Measurements from ENCODE around the gene OR4E2.
"Not testable (repeated sequence)": the region's sequence is repeated elsewhere in the genome, so short reads cannot be mapped to it uniquely, and the experiment has no call there.

The OR4E2 gene, protein sequence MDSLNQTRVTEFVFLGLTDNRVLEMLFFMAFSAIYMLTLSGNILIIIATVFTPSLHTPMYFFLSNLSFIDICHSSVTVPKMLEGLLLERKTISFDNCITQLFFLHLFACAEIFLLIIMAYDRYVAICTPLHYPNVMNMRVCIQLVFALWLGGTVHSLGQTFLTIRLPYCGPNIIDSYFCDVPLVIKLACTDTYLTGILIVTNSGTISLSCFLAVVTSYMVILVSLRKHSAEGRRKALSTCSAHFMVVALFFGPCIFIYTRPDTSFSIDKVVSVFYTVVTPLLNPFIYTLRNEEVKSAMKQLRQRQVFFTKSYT

DNA sequence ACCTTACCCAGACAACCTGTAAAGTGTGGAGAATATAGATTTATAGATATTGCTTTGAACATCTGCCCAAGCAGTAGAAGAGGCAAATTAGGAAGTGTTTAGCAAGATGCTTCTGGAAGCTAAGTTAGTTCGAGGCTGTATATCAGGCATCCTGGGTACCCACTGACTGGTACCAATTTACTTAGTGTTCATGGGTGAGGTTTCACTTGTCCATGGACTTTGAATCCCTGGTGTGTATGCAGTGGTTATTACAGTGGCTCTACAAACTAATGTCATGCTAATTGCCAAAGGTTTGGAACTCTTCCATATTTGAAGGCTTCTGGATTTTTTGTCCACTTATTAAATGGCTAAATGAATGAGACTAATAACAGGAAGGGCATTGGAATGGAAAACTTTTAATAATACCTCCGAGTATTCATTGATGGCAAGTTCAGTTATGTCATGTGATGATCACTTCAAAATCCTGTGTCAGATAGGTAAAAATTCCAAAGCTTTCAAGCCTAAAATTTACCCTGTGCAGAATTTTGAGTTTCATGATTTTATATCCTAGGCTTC is at the start of gene OR4E2:
TSS of gene OR4E2 (plus strand) at position 505 of the 555 bp plus-strand sequence. CDS start 11,248 bp downstream, outside the sequence.
- DNase-seq (ENCODE audit: low spot score) = no peak

- DNase-seq (ENCODE audit: low spot score) = no peak
Measured at GRCh38 chr14:21612324-21612723, 41.3 kb upstream of the OR4E2 start.

GRCh38 chr14:21614240-21614639 is 39.4 kb upstream of the OR4E2 start:
- no peak for DNase-seq (ENCODE audit: low spot score)

- DNase-seq (ENCODE audit: low spot score) = no peak
Measured at GRCh38 chr14:21617614-21618013, 36.0 kb upstream of the OR4E2 start.

DNA sequence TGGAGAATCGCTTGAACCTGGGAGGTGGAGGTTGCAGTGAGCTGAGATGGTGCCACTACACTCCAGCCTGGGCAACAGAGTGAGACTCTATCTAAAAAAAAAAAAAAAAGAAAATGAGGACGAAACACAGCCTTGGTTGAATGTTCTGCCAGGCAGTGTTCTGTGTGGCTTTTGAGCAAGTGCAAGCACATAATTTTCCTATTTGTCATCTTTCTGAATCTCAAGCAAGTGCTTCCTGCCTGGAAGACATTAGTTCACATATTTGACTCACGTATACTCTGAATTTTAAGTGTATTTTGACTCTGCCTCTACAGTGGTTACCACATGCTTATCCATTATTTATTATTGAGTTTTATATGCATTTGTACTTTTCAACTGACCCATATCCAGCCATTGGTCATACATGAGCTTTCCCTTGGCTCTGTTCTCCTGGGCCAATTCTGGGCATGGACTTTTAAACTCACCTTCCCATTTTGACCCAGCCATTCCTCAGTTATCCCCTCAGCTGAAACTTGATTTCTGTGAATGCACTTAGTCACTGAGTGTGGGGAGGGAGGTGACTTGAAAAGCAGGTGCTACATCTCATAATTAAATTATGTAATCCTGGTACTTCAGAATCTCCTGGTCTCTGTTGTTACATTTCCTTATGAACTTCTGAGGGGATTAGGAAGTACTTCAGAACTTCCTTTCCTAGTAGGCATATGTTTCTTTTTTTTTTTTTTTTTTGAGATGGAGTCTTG is 27.0 kb upstream of the OR4E2 start:
- no peak for DNase-seq (ENCODE audit: low spot score)

DNA sequence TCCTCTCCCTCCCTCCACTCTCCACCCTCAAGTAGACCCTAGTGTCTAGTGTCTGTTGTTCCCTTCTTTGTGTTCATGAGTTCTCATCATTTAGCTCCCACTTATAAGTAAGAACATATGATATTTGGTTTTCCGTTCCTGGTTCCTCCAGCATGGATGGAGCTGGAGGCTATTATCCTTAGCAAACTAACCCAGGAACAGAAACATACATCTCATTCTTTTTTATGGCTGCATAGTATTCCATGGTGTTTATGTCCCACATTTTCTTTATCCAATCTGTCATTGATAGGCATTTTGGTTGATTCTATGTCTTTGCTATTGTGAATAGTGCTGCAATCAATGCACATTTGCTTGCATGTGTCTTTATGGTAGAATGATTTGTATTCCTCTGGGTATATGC is 23.1 kb upstream of the OR4E2 start:
- DNase-seq (ENCODE audit: low spot score) = not testable (repeated sequence)

- DNase-seq (ENCODE audit: low spot score) = no peak
Measured at GRCh38 chr14:21631084-21631483, 22.6 kb upstream of the OR4E2 start.

DNA sequence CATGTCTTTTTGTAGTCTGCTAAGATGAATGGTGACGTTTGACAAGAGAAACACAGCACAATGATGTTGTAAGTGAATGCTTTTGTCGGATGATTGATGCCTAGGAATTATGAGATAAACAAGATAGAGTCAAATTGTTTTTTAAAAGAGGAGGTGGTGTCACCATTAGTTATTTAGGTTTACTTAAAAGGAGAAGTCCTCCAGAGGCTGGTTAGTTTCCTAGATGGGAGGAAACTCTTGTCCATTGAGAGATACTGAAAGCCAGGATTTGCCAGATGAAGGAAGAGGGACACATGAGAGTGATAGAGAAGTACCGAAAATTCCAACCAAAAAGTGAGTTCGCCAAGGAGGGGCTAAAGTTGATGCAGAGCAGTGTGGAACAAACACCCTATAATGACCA is 18.8 kb upstream of the OR4E2 start, which contains the start of gene OR10G2:
TSS of gene OR10G2 (minus strand) at position 101 of the 400 bp plus-strand sequence. CDS start at position 3, 98 bp downstream.
- DNase-seq (ENCODE audit: low spot score) = no peak

GRCh38 chr14:21642683-21643082 is 11.0 kb upstream of the OR4E2 start:
- no peak for DNase-seq (ENCODE audit: low spot score)

DNA sequence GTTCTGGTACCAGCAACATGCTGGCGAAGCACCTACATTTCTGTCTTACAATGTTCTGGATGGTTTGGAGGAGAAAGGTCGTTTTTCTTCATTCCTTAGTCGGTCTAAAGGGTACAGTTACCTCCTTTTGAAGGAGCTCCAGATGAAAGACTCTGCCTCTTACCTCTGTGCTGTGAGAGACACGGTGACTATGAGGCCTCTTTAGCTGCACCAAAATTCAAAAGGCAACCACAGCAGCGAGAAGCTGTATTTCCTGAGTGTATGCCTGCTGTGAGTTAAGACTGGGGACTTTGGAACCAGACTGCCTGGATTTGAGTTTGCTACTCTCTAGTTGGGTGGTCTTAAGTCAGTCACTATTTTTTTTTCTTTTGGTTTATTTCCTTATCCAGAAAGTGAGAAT is 10.2 kb upstream of the OR4E2 start:
- DNase-seq (ENCODE audit: low spot score) = no peak

DNA sequence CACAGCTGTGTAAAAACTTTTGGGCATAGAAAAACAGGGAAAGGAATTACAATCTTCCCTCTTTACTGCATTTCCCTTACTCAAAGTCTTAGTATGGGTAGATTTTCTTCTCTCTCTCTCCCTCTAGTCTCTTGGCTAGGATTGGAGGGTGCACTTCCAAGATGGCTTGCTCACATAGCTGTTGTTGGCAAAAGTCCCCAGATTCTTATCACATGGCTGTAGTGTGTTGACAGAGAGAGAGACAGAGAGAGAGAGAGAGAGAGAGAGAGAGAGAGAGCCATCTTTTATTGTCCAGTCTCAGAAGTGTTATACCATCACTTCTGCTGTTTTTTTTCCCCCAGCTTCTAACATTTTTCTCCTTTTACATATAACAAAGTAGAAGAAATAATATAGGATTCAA is 6.3 kb upstream of the OR4E2 start:
- DNase-seq (ENCODE audit: low spot score) = no peak

DNA sequence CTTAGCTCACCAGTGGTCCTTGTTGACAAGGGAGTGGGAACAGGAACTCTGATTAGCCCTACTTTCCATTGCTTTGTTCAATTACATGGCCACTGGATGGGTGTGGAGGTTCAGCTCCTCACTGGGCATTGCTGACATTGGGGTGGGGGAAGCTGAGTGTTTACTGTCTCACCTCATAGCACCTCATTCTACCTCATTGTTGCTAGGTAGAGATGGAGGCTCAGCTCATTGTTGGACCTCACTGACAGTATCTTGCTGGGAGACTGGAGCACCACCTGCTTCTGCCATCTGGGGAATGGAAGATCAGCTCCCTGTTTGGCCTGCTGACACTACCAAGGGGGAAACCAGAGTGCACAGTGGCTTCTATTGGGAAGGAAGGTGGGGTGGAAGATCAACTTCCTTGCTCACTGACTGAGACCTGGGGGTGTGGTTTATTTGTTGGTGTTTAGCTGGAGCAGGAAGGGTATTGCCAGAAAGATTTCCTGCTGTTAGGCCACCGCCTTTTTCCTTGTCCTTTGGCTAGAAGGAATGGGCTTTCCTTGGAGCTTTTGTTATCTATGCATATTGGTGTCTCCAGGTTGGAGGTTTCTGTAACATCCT is 1.3 kb upstream of the OR4E2 start:
- DNase-seq (ENCODE audit: low spot score) = peak; percentile 12

DNA sequence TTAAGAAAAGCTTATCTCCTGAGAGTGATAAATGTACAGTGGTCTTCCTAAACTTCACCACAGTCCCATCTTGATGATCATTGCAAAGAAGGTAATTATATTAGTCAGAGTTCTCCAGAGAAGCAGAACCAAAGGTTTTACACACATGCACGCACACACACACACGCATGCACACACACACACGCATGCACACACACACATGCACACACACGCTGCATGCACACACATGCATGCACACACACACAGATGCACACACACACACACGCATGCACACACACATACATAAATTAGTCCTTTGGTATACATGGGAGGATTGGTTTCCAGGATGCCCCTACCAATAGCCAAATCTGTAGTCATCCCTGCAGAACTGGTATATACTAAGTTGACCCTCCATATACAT is 580 bp downstream of the OR4E2 start:
- DNase-seq (ENCODE audit: low spot score) = no peak

- DNase-seq (ENCODE audit: low spot score) = no peak
Measured at GRCh38 chr14:21656980-21657379, 3.3 kb downstream of the OR4E2 start.

GRCh38 chr14:21668377-21668776 is 14.7 kb downstream of the OR4E2 start:
- DNase-seq (ENCODE audit: low spot score) = no peak

GRCh38 chr14:21669284-21669683 is 15.6 kb downstream of the OR4E2 start:
- DNase-seq (ENCODE audit: low spot score) = no peak

DNA sequence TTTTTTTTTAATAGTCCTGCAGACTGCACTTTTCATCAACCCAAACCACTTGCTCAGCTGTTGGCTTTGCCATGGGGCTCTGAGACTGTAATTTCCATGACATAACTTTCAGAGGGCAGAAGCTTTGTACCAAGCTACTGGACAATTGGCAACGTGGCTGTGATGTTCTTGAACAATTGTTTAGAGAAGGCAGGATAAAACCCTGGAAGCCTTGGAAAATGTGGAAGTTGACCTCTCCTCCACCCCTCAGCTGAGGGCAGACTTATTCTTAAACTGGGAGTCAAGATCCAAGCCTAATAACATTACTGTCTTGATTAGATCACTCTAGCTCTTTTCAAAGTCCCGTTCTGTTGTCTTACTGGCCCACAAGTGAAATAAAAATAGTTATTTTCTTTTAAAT is 17.7 kb downstream of the OR4E2 start:
- DNase-seq (ENCODE audit: low spot score) = no peak

DNA sequence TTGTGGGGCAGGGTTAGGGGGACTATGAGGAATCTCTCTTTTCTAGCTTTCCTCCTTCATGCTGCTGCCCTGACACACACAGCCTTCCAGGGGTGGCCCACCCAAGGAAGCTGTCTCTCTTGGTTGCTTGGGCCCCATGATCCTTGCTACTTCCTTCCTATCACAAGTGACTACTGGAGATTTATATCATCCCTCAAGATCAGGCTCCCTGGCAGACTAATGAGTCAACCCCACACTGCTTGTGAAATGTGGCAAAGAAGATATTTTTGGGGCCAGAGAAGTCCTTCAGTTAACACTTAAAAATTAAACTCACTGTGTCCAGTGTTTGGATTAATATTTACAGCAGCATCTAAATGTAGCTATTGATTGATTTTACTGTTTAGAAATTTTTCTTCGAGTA is 18.5 kb downstream of the OR4E2 start:
- no peak for DNase-seq (ENCODE audit: low spot score)

- DNase-seq (ENCODE audit: low spot score) = no peak
Measured at GRCh38 chr14:21673718-21674117, 20.1 kb downstream of the OR4E2 start, which contains the start of gene OR4E1. Gene OR4E1 (minus strand): TSS chr14:21673818. CDS start chr14:21670935, 2,883 bp downstream.

DNA sequence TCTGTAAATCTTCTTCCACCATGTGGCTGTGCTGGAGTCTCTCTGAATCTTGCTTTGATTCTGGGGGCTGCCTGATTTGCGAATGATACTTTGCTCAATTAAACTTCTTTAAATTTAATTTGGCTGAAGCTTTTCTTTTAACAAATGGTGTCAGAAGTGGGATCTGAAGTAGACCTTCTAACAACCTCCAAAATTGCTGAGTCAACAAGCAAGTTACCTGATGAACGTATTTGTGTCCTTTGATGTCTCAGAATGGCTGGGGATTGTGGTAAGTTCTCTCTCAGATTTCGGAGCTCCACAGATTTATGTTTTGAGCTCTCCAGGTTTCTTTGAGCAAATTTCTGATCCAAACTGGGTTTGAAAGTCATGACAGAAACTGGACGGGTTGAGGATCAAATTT is 21.9 kb downstream of the OR4E2 start:
- no peak for DNase-seq (ENCODE audit: low spot score)

DNA sequence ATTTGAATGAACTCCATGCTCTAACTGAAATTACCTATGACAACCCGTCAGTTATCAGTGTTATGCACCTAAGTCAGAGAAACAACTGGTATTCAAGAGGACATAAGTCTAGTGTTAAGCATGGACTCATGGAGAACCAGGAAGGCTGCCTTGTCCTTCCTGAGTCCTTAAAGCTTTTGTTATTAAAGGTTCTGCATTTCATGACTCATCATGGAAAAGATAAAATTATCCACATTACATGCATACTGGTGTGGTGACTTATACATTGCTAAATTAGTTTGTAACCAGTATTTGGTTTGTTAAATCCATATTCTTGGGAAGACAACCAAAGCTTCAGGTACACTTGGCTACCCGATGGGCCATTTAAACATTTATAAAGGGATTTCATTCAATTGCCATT is 26.4 kb downstream of the OR4E2 start:
- DNase-seq (ENCODE audit: low spot score) = no peak

DNA sequence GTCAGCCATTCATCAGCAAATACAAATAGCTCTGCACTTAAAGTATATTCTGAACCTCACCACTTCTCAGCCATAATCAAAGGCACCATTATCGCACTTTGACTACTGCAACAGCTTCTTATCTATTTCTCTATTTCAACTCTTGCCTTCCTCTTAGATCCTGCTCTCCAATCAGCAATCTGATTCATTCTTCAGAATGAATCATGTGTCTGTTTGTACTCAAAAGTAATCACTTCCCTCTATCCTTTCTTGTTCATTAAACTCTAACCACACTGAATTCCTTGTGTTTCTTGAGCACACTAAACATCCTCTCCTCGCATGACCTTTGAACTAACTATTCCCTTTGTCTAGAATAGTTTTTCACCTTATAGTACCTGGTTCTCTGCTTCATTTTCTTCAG is 32.8 kb downstream of the OR4E2 start:
- no peak for DNase-seq (ENCODE audit: low spot score)

DNA sequence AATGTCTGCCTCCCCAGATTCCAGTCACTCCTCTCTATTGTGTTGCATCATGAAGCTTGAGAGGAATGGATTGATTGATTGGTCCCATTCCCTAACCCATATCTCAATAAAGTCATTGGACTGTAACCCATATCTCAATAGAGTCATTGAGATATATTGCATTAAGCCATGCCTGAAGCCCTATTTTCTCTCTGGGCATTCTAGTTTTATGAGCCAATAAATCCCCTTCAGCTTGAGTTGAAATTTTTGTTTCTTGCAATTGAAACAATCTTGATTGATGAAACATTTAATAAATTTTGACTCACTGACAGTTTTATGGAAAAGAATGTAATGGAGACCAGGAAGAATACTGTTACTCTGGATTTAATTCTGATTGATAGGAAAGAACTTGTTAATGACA is 40.8 kb downstream of the OR4E2 start:
- no peak for DNase-seq (ENCODE audit: low spot score)
